Tibial nerve (tissue), 3 donors: ENCODE results near the gene NFIA.

Experiments
- CTCF ChIP-seq, 5 experiments: fragments of 200-600 bp in 3 of 5; fragments of 450-650 bp in 2 of 5; sonication (generic) in 3 of 5; IDR thresholded peaks; one replicate each; pipeline ENCODE4 v1.5.1; 2016 to 2019; ENCODE audit warnings: antibody characterized with exemption in 5 of 5, mild to moderate bottlenecking in 3 of 5, moderate library complexity in 2 of 5
- POLR2A ChIP-seq, 2 donors: fragments of 450-650 bp; IDR thresholded peaks; one replicate each; pipeline ENCODE4 v1.6.1; 2017; ENCODE audit warnings: antibody characterized with exemption in 2 of 2, mild to moderate bottlenecking in 2 of 2, moderate library complexity in 2 of 2

- TF ChIP-seq CTCF (IDR thresholded peaks at IDR 0.05), result no peak
- TF ChIP-seq POLR2A (IDR thresholded peaks at IDR 0.05), result no peak
Measured at GRCh38 chr1:61374156-61374555, 291.8 kb downstream of the NFIA start.
